ENCODE results near the gene ZNF672. TPM values are rescaled to one million over a fixed set of nuclear protein-coding genes. Genes with fewer than 3 reads are reported as not detected.

ZNF672 gene
- total RNA-seq, 1 donor from 2014 or later, result 45.2 TPM

DNA sequence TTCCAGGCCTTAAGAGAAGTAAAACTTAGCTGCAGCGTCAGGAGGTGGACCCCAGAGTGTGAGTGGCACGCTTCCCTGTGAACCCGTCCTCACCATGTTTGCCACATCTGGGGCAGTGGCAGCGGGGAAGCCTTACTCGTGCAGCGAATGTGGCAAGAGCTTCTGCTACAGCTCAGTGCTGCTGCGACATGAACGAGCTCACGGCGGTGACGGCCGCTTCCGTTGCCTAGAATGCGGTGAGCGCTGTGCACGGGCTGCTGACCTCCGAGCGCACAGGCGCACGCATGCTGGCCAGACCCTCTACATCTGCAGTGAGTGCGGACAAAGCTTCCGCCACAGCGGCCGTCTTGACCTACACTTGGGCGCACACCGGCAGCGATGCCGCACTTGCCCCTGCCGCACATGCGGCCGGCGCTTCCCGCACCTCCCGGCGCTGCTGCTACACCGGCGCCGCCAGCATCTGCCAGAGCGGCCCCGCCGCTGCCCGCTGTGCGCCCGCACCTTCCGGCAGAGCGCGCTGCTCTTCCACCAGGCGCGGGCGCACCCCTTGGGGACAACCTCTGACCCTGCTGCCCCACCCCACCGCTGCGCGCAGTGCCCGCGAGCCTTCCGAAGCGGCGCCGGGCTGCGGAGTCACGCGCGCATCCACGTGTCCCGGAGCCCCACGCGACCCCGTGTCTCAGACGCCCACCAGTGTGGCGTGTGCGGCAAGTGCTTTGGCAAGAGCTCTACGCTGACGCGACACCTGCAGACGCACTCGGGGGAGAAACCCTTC is 9.3 kb downstream of the ZNF672 start:
- Mint-ChIP-seq H3K4me3 (no peak overlapping the region), H3K36me3 (ENCODE audit: low read depth) (peaks cover 15% of the 10 kb centered on the region), H3K27me3 (ENCODE audit: insufficient read depth) (no peaks in the 10 kb centered on the region), H3K9me3 (no peaks in the 10 kb centered on the region), H3K4me1 (ENCODE audit: low read depth) (no peaks in the 10 kb centered on the region), H3K27ac (no peak overlapping the region)
- DNase-seq (ENCODE audit: low spot score), result no peak
- intact Hi-C loops (cut with micrococcal nuclease), result no loop called here

GRCh38 chr1:248847956-248848561 is 10.0 kb downstream of the ZNF672 start:
- intact Hi-C loops (cut with micrococcal nuclease), result no loop called here
- Mint-ChIP-seq H3K9me3 (no peaks in the 10 kb centered on the region), H3K4me3 (no peak overlapping the region), H3K4me1 (ENCODE audit: low read depth) (no peaks in the 10 kb centered on the region), H3K36me3 (ENCODE audit: low read depth) (peaks cover 15% of the 10 kb centered on the region), H3K27ac (no peak overlapping the region), H3K27me3 (ENCODE audit: insufficient read depth) (no peaks in the 10 kb centered on the region)
- no peak for DNase-seq (ENCODE audit: low spot score)

- no peaks in the 10 kb centered on the region for H3K4me1 Mint-ChIP-seq (ENCODE audit: low read depth)
- intact Hi-C loops (cut with micrococcal nuclease), result no loop called here
- H3K4me3 Mint-ChIP-seq, result no peak overlapping the region
- H3K27me3 Mint-ChIP-seq (ENCODE audit: insufficient read depth), result no peaks in the 10 kb centered on the region
- no peaks in the 10 kb centered on the region for H3K9me3 Mint-ChIP-seq
- H3K27ac Mint-ChIP-seq, result no peak overlapping the region
- peaks cover 15% of the 10 kb centered on the region for H3K36me3 Mint-ChIP-seq (ENCODE audit: low read depth)
- no peak for DNase-seq (ENCODE audit: low spot score)
Measured at GRCh38 chr1:248848602-248849001, 10.6 kb downstream of the ZNF672 start.

DNA sequence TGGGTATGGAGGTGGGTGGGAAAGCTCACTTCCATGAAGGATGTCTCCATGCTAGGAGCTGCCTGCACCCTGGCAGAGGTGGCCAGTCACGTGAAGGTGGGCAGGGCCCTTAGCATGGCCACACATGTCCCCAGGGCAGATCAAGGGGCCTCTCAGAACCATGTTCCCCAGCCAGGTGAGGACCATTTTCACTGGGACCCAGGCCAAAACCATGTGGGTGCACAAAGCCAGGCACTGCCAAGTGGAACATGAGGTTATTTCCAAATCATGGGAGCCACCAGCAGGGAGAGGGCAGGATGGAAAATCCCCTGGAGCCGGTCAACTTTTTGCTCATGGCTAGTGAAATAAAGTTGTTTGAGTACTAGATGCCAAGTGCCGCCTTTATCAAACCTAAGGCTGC is 11.1 kb downstream of the ZNF672 start:
- Mint-ChIP-seq H3K36me3 (ENCODE audit: low read depth) (peaks cover 19% of the 10 kb centered on the region), H3K27ac (peak overlapping the region; percentile 50), H3K9me3 (no peaks in the 10 kb centered on the region), H3K4me1 (ENCODE audit: low read depth) (no peaks in the 10 kb centered on the region), H3K27me3 (ENCODE audit: insufficient read depth) (no peaks in the 10 kb centered on the region), H3K4me3 (no peak overlapping the region)
- intact Hi-C loops (cut with micrococcal nuclease), result no loop called here
- no peak for DNase-seq (ENCODE audit: low spot score)

GRCh38 chr1:248849637-248850036 is 11.6 kb downstream of the ZNF672 start:
- H3K27ac Mint-ChIP-seq, result no peak overlapping the region
- no peaks in the 10 kb centered on the region for H3K4me1 Mint-ChIP-seq (ENCODE audit: low read depth)
- H3K4me3 Mint-ChIP-seq, result no peak overlapping the region
- peaks cover 24% of the 10 kb centered on the region for H3K36me3 Mint-ChIP-seq (ENCODE audit: low read depth)
- H3K9me3 Mint-ChIP-seq, result no peaks in the 10 kb centered on the region
- H3K27me3 Mint-ChIP-seq (ENCODE audit: insufficient read depth), result no peaks in the 10 kb centered on the region
- DNase-seq (ENCODE audit: low spot score), result no peak
- intact Hi-C loops (cut with micrococcal nuclease), result no loop called here

DNA sequence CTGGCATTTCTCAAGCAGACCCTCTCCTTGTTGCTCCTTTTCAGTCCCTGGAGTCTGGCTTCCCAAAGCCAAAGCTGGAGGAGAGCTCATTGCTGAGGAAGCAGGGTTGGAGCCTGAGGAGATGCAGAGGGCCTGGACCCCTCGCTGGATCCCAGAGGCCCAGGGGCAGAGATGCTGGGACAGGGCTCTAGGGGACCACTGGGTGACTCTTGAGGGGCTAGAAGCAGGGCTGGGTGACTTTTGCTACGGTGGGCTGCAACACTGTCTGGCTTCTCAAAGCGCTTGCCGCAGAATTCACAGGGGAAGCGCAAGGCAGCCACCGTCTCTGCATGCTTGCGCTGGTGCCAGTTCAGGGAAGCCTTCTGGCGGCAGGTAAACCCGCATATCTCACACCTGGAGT is 12.1 kb downstream of the ZNF672 start:
- H3K9me3 Mint-ChIP-seq, result no peaks in the 10 kb centered on the region
- no peak overlapping the region for H3K27ac Mint-ChIP-seq
- H3K36me3 Mint-ChIP-seq (ENCODE audit: low read depth), result peaks cover 29% of the 10 kb centered on the region
- no peak for DNase-seq (ENCODE audit: low spot score)
- intact Hi-C loops (cut with micrococcal nuclease), result no loop called here
- no peaks in the 10 kb centered on the region for H3K27me3 Mint-ChIP-seq (ENCODE audit: insufficient read depth)
- no peak overlapping the region for H3K4me3 Mint-ChIP-seq
- H3K4me1 Mint-ChIP-seq (ENCODE audit: low read depth), result no peaks in the 10 kb centered on the region

DNA sequence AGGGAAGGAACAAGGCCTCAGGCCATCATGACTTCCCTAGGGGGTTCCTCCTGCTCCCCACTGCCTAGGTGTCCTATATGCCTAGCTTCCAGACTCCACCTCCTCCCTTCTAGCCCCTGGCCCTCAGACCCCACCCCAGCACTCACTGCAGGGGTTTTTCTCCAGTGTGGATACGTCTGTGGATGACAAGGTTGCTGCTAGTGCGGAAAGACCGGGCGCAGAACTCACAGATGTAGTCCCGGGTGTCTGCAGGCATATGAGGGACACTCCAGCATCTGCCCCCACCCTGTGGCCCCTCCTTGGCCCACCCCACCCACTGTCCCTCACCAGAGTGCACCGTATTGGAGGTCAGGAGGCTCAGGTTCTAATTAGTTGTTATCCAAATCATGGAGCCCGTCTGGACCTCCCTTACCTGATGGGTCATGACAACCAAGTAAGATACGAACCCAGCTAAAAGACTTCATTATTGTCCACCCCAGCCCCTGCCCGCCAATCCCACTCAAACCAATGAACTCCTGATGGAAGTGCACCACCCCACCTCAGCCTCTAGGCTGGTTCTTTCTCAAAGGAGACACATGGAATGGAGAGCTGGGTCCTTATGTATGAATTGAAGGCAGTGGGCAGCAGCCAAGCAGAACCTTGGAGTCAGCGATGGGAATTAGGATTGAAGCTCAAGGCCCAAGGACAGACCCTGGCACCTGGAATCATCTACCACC is 12.7 kb downstream of the ZNF672 start:
- Mint-ChIP-seq H3K4me1 (ENCODE audit: low read depth) (no peaks in the 10 kb centered on the region), H3K9me3 (no peaks in the 10 kb centered on the region), H3K4me3 (no peak overlapping the region), H3K27ac (no peak overlapping the region), H3K27me3 (ENCODE audit: insufficient read depth) (no peaks in the 10 kb centered on the region), H3K36me3 (ENCODE audit: low read depth) (peaks cover 32% of the 10 kb centered on the region)
- intact Hi-C loops (cut with micrococcal nuclease), result no loop called here
- DNase-seq (ENCODE audit: low spot score), result no peak

DNA sequence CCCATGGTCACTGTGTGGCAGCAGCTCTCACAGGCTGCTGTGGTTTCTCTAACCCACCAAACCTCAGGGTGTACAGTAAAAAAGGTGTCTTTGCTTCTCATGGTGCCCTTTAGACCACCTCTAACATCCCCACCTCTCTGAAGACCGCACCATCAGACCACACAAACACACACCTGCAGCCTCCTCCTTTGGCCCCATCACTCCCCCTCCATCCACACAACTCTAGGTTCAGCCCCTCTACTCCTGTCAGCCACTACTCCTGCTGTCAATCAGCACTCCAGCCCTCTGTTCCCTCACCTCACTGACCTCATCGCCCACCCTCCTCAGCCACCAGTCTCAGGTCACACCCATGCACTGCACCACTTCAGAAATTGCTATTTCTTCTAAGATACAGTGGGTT is 13.4 kb downstream of the ZNF672 start:
- H3K27ac Mint-ChIP-seq, result no peak overlapping the region
- intact Hi-C loops (cut with micrococcal nuclease), result no loop called here
- no peak for DNase-seq (ENCODE audit: low spot score)

DNA sequence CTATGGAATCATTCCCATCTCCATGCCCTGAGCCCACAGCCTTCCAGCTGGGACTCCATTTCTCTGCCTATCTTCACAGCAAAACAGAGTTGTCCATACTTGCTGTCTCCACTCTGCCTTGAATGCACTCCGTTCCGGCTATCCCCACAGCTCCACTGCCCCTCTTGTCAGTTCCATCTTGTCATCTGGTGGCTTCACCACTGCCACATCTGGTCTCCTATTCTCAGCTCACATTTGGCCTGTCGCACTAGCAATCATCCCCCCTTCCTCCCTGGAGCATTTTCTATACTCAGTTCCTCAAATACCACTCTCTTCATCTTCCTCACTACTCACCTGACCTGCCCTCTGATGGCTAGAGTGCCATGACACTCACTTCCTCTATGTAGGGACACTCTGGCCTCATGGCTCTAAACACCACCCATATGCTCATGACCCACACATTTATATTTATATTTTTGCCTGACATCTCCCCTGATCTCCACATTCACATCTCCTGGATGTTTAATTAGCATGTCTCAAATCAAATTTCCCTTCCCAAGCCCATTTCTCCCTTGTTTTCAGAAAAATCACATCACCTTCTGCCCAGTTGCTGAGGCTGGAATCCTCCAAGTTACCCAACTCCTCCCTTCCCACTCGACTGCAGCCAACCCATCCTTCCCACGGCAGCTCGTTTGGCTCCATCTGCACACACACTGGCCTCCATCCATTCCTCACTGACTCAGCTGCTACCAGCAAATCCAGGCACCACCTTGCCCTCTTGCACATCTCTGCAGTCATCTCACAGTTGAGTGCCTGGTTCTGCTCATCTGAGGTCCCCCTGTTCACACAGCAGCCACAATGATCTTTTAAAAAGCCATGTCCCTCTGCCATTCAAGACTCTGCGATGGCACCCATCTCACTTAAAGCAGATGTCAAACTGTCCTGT is 14.7 kb downstream of the ZNF672 start:
- H3K27me3 Mint-ChIP-seq (ENCODE audit: insufficient read depth), result no peaks in the 10 kb centered on the region
- intact Hi-C loops (cut with micrococcal nuclease), result no loop called here
- DNase-seq (ENCODE audit: low spot score), result no peak
- peaks cover 37% of the 10 kb centered on the region for H3K36me3 Mint-ChIP-seq (ENCODE audit: low read depth)
- H3K4me3 Mint-ChIP-seq, result no peak overlapping the region
- no peak overlapping the region for H3K27ac Mint-ChIP-seq
- no peaks in the 10 kb centered on the region for H3K9me3 Mint-ChIP-seq
- peaks cover 11% of the 10 kb centered on the region for H3K4me1 Mint-ChIP-seq (ENCODE audit: low read depth)

More for the DNA sequence above, 13.4 kb downstream of the ZNF672 start:
- H3K4me3 Mint-ChIP-seq, result no peak overlapping the region
- H3K27me3 Mint-ChIP-seq (ENCODE audit: insufficient read depth), result no peaks in the 10 kb centered on the region
- H3K36me3 Mint-ChIP-seq (ENCODE audit: low read depth), result peaks cover 37% of the 10 kb centered on the region
- no peaks in the 10 kb centered on the region for H3K9me3 Mint-ChIP-seq
- peaks cover 4% of the 10 kb centered on the region for H3K4me1 Mint-ChIP-seq (ENCODE audit: low read depth)

GRCh38 chr1:248853663-248854375 is 15.8 kb downstream of the ZNF672 start:
- Mint-ChIP-seq H3K27ac (peak overlapping the region; percentile 54), H3K4me1 (ENCODE audit: low read depth) (peaks cover 11% of the 10 kb centered on the region), H3K9me3 (no peaks in the 10 kb centered on the region), H3K27me3 (ENCODE audit: insufficient read depth) (no peaks in the 10 kb centered on the region), H3K36me3 (ENCODE audit: low read depth) (peaks cover 33% of the 10 kb centered on the region), H3K4me3 (no peak overlapping the region)
- DNase-seq (ENCODE audit: low spot score), result no peak
- intact Hi-C loops (cut with micrococcal nuclease), result no loop called here

DNA sequence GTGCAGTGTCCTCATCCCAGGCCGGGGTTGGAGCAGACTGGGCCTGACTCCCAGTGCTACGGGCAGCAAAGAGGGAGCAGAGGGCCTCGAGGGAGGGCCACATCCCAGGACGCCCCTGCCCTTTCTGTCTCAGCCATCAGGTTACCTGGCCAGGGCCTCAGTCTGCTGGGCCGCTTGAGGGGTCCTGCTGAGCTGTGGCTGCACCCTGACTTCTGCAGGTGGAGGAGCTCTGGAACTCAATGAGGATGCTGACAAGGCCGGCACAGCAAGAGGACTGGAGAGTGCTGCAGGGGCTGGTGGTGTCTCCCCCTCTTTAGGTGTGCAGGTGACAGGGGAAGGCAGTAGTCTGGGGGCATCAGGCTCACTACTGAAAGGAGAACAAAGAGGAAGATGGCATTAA is 17.6 kb downstream of the ZNF672 start:
- no peak overlapping the region for H3K4me3 Mint-ChIP-seq
- no peak for DNase-seq (ENCODE audit: low spot score)
- H3K4me1 Mint-ChIP-seq (ENCODE audit: low read depth), result peaks cover 19% of the 10 kb centered on the region
- peaks cover 25% of the 10 kb centered on the region for H3K36me3 Mint-ChIP-seq (ENCODE audit: low read depth)
- H3K9me3 Mint-ChIP-seq, result no peaks in the 10 kb centered on the region
- intact Hi-C loops (cut with micrococcal nuclease), result no loop called here
- no peaks in the 10 kb centered on the region for H3K27me3 Mint-ChIP-seq (ENCODE audit: insufficient read depth)
- H3K27ac Mint-ChIP-seq, result no peak overlapping the region

GRCh38 chr1:248856176-248856575 is 18.2 kb downstream of the ZNF672 start:
- Mint-ChIP-seq H3K36me3 (ENCODE audit: low read depth) (peaks cover 25% of the 10 kb centered on the region), H3K4me1 (ENCODE audit: low read depth) (peaks cover 19% of the 10 kb centered on the region), H3K4me3 (peak overlapping the region; percentile 96), H3K9me3 (no peaks in the 10 kb centered on the region), H3K27ac (no peak overlapping the region), H3K27me3 (ENCODE audit: insufficient read depth) (no peaks in the 10 kb centered on the region)
- intact Hi-C loops (cut with micrococcal nuclease), result no loop called here
- no peak for DNase-seq (ENCODE audit: low spot score)
